ELF-1 (cell line): ENCODE measurements around the gene ZNF57.
"Not testable (repeated sequence)": the region's sequence is repeated elsewhere in the genome, so short reads cannot be mapped to it uniquely, and the experiment has no call there.

Experiments
- DNase-seq: peaks from one replicate; pipeline ENCODE4 v3.0.0-alpha.2; 2016; ENCODE audit warnings: low read depth, low spot score

The ZNF57 gene

DNA sequence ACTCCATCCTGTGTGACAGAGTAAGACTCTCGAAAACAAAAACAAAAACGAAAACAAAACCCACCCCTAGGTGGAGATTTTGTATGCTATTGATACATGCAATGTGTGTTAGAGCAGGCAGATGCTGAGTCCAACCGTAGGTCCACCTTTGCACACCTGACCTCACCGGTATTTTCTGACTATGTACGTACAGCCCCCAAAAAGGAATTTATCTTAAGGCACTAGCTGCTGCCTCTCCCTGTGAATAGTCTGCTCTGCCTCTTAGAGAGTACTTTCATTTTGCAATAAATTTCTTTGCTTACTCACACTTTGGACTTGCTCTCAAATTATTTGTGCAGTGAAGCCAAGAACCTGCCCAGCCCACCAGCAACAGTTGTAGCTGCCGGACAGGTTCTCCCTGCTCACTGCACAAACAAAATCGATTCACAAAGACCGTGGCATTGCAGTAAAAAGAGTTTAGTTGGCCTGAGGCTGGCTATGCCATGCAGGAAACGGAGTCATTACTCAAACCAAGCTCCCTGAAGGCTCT is 52.3 kb downstream of the ZNF57 start:
- DNase-seq = peak; percentile 60

DNA sequence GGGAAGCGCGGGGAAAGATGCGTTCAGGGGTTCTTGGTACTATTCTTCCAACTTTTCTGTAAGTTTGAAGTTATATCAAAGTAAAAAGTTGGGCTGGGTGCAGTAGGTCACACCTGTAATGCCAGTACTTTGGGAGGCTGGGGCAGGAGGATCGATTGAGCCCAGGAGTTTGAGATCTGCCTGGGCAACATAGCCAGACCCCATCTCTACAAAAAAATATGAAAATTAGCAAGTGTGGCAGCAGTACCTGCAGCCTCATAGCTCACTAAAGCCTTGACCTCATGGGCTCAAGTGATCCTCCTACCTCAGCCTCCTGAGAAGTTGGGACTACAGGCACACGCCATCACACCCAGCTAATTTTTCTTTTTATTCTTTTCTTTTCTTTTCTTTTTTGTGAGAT is 56.4 kb downstream of the ZNF57 start:
- DNase-seq = no peak

DNA sequence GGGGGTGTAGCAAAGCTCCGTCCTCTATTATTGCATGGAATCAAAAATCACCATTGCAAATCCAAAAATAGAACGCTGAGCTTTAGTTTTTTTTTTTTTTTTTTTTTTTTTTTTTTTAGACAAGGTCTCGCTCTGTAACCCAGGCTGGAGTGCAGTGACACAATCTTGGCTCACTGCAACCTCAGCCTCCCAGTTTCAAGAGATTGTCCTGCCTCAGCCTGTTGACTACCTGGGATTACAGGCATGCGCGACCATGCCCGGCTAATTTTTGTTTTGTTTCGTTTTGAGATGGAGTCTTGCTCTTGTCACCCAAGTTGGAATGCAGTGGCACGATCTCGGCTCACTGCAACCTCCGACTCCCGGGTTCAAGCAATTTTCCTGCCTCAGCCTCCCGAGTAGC is 59.4 kb downstream of the ZNF57 start:
- no peak for DNase-seq

DNA sequence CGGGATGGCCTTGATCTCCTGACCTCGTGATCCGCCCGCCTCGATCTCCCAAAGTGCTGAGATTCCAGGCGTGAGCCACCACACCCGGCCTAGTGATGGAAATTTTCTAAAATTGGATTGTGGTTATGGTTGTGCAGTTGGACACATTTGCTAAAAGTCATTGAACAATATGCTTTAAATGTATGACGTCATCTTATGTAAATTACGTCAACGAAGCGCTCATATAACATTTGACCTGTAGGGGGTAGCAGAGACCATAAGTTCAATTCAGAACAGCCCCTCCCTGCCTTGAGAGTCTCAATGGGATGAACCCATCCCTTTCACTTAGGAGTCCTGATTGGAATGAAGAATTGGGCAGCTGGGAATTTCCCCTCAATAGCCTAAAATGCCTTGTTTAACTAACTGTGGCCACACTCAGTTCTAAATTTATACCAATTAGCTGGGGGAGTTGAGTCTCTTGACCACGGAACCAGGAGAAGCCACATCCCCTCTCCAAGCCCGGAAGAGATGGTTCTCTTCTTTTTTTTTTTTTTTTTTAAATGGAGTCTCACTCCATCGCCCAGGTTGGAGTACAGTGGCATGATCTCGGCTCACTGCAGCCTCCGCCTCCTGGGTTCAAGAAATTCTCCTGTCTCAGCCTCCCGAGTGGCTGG is 61.4 kb downstream of the ZNF57 start:
- DNase-seq = peak; percentile 73

DNA sequence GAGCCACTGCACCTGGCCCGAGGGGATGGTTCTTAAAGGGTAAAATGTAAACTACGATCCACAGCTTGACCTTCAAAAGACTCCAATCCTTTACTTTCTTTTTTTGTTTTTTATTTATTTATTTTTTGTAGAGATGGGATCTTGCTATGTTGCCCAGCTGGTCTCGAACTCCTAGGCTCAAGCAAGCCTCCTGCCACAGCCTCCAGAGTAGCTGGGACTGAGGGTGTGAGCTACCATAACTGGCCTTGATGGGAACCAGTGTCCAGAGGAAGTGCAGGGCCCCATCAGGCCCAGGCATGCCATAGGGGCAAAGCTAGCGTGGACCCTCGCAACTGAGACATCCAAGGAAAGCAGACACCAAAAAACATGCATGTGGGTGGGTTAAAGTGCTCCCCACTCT is 62.4 kb downstream of the ZNF57 start:
- no peak for DNase-seq

DNA sequence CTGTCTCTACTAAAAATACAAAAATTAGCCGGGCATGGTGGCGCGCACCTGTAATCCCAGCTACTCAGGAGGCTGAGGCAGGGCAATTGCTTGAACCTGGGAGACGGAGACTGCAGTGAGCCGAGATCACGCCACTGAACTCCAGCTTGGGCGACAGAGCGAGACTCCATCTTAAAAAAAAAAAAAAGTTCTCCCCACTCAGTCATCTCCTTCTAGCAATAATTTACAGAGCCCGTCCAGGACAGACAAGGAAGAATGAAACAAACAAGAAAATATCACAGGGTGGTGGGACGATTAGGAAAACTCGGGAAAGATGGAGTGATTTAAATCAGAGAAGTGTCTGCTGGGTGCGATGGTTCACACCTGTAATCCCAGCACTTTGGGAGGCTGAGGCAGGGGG is 62.9 kb downstream of the ZNF57 start:
- not testable (repeated sequence) for DNase-seq

DNA sequence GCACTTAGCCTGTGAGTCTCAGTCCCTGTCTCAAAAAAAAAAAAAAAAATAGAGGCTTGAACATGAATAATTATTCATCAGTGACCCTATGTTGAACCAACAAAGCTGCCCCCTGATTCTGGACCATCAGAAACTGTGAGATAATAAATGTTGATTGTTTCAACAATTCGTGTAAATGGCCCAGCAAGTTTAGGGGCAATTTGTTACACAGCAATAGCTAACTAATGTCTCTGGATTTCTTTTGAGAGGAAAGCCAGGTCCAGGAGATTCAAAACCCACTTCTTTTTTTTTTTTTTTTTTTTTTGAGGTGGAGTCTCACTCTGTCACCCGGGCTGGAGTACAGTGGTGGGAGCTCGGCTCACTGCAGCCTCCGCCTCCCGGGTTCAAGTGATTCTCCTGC is 64.1 kb downstream of the ZNF57 start:
- no peak for DNase-seq

DNA sequence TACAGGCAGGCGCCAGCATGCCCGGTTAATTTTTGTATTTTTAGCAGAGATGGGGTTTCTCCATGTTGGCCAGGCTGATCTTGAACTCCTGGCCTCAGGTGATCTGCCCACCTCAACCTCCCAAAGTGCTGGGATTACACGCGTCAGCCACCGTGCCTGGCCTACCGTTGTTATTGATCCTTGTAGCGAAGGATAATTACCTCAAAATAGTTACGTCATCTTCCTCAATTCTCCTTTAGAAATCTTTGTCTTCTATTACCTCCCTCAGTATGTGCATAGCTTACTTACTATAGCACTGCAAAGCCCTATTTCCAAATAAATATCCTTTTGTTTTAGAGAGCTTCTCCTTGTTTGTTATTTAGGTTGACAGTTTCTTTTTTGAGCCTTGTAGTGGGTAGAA is 67.2 kb downstream of the ZNF57 start:
- DNase-seq = no peak
